HepG2 (cell line): ENCODE results near the gene MRPS34.

Source experiments
- ZNF34 ChIP-seq: sonication (generic); formaldehyde crosslinking; IDR thresholded peaks from 2 replicates; pipeline ENCODE4 v1.4.0; 2020; ENCODE audit warnings: mild to moderate bottlenecking, missing genetic modification reagents, borderline replicate concordance
- ZSCAN30 ChIP-seq: sonication (generic); formaldehyde crosslinking; IDR thresholded peaks from 2 replicates; pipeline ENCODE4 v1.5.0; 2020; ENCODE audit warnings: mild to moderate bottlenecking, missing genetic modification reagents

DNA sequence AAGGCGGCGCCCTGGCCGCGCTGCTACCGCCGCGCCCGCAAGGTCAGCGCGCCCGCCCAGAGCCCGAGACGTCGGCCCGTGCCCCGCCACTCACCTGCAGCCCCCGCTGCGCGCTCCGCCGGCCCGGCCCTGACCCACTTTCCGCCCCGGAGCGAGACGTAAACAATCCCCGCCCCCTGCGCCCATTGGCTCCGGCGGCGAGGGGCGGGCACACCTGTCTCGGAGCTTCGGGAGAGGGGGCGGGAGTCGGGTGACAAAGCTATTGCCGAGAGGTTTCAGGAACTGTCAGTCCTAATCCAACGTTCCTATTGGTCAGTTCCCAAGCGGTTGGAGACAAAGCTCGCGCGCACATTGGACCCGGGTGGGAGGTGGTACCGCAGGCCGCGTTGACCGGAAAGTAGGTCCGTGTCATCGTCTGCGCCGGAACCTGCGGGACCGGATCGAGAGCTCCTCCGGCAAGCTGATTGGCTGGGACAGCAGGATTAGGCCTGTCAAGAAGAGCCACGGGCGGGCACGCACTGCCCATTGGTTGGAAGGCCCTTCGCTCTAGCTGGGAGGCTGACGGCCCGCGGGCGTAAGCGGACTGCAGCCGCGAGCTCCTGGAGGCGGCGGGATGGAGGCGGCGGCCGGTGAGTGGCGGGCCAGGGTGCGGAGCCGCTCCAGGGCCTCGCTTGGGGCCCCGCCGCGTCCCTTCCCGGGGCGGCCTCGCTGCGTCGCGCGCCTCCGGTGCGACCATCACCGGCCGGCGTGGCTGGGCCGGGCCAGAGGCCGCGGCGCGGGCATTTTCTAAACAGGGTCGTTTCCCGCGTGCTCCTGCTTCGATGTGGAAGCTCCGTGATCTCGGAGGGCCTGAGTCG is 9.7 kb upstream of the MRPS34 start, which contains the start of the genes NUBP2 and SPSB3:
- no peak for TF ChIP-seq ZNF34
- no peak for TF ChIP-seq ZSCAN30 (CRISPR knock-in tag)
